Endometrial microvascular endothelial cells (primary cell): Measurements from ENCODE around the gene PAWR. TPM values are rescaled to one million over a fixed set of nuclear protein-coding genes. Genes with fewer than 3 reads are reported as not detected.

Experiments
- in situ Hi-C: cut with HindIII; loops from 2 replicates; pipeline ENCODE4 v1.10.0; 2017; ENCODE audit warnings: low sequenced_read_pairs, low pct_unique_long_range_greater_than_20kb; ENCODE audit errors: inconsistent ontology term
- total RNA-seq: library from RNA; depleted of rRNA; stranded (reverse); fragments of >200 nt; gene quantifications from one replicate; pipeline ENCODE4 v1.2.3, GENCODE V29; 2015; ENCODE audit errors: inconsistent ontology term

PAWR gene
- total RNA-seq, 1 donor from 2014 or later, result 49.2 TPM

- in situ Hi-C loops, result loop anchor here (25.0 kb wide), 2 partner anchors 123 to 152 kb away; partner anchors contain the start of gene PAWR
Observed at GRCh38 chr12:79535751-79536150, 155.0 kb downstream of the PAWR start.

Other genes starting within 250 kb of the PAWR start
- gene PPP1R12A, start 244.1 kb upstream of the PAWR start, total RNA-seq, result 27.4 TPM